GM19397 (cell line): ENCODE measurements around the gene DDX54.

ENCODE experiments used
- ATAC-seq: cut with Tn5 transposase; IDR thresholded peaks from one replicate; pipeline ENCODE4 v1.9.1; 2021; ENCODE audit warnings: mild to moderate bottlenecking, moderate library complexity; ENCODE audit not compliant: unreplicated experiment

The DDX54 gene

GRCh38 chr12:113185180-113186032, at the start of gene DDX54, which contains the start of gene RITA1:
TSS of gene DDX54 (minus strand) at chr12:113185478. CDS start at chr12:113185451, 27 bp downstream.
TSS of gene RITA1 (plus strand) at chr12:113185721. CDS start at chr12:113186747, 1,026 bp downstream.
- peak; percentile 48 for ATAC-seq

GRCh38 chr12:113234483-113234882, 49.2 kb upstream of the DDX54 start:
- ATAC-seq, result no peak

- ATAC-seq, result no peak
These were observed 48.7 kb upstream of the DDX54 start for GRCh38 chr12:113233967-113234366.

- ATAC-seq, result peak; percentile 65
These were observed 47.7 kb upstream of the DDX54 start for GRCh38 chr12:113232840-113233585.

GRCh38 chr12:113232089-113232839, 47.0 kb upstream of the DDX54 start:
- no peak for ATAC-seq

GRCh38 chr12:113231235-113232088, 46.2 kb upstream of the DDX54 start:
- ATAC-seq, result no peak

GRCh38 chr12:113230315-113231234, 45.3 kb upstream of the DDX54 start:
- no peak for ATAC-seq

- no peak for ATAC-seq
These were observed 43.2 kb upstream of the DDX54 start for GRCh38 chr12:113228394-113229028.

- ATAC-seq, result no peak
These were observed 42.6 kb upstream of the DDX54 start for GRCh38 chr12:113227686-113228391.

- no peak for ATAC-seq
These were observed 41.7 kb upstream of the DDX54 start for GRCh38 chr12:113226696-113227568.

GRCh38 chr12:113224955-113225354, 39.7 kb upstream of the DDX54 start:
- no peak for ATAC-seq

GRCh38 chr12:113222730-113223531, 37.7 kb upstream of the DDX54 start:
- no peak for ATAC-seq

GRCh38 chr12:113221997-113222729, 36.9 kb upstream of the DDX54 start:
- no peak for ATAC-seq

- ATAC-seq, result peak; percentile 88
These were observed 36.1 kb upstream of the DDX54 start, which contains the start of gene TPCN1 for GRCh38 chr12:113221181-113221996. TSS of gene TPCN1 (plus strand) at chr12:113221464. CDS start at chr12:113226853, 5,389 bp downstream.
